Measurements from ENCODE around the gene GALNTL6.

- TF ChIP-seq CTCF (IDR thresholded peaks at IDR 0.05 in 2 of 3, conservative IDR thresholded peaks at IDR 0.05 in 1 of 3; ENCODE audit: insufficient read depth in 2 of 3, low read depth in 1 of 3, low read length in 3 of 3), result no peak
- no peak for TF ChIP-seq TBP (optimal IDR thresholded peaks at IDR 0.05; ENCODE audit: low read depth, low read length)
- TF ChIP-seq, protein P1, sequence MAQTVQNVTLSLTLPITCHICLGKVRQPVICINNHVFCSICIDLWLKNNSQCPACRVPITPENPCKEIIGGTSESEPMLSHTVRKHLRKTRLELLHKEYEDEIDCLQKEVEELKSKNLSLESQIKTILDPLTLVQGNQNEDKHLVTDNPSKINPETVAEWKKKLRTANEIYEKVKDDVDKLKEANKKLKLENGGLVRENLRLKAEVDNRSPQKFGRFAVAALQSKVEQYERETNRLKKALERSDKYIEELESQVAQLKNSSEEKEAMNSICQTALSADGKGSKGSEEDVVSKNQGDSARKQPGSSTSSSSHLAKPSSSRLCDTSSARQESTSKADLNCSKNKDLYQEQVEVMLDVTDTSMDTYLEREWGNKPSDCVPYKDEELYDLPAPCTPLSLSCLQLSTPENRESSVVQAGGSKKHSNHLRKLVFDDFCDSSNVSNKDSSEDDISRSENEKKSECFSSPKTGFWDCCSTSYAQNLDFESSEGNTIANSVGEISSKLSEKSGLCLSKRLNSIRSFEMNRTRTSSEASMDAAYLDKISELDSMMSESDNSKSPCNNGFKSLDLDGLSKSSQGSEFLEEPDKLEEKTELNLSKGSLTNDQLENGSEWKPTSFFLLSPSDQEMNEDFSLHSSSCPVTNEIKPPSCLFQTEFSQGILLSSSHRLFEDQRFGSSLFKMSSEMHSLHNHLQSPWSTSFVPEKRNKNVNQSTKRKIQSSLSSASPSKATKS (CRISPR knock-in tag; IDR thresholded peaks at IDR 0.05), result no peak
- TF ChIP-seq ZNF584 (CRISPR knock-in tag; IDR thresholded peaks at IDR 0.05; ENCODE audit: low read depth), result no peak
- TF ChIP-seq POLR2AphosphoS5 (IDR thresholded peaks at IDR 0.05; ENCODE audit: control insufficient read depth, insufficient read depth, low read depth, low read length), result no peak
- no peak for TF ChIP-seq TAF1 (IDR thresholded peaks at IDR 0.05; ENCODE audit: control insufficient read depth, extremely low read depth, insufficient read depth, low read length, severe bottlenecking)
- TF ChIP-seq ZNF274 (IDR thresholded peaks at IDR 0.05; ENCODE audit: borderline replicate concordance, low read depth, low read length), result no peak
- TF ChIP-seq ZNF77 (CRISPR knock-in tag; IDR thresholded peaks at IDR 0.05), result no peak
- TF ChIP-seq EZH2 (IDR thresholded peaks at IDR 0.05; ENCODE audit: borderline replicate concordance, low read depth, low read length), result no peak
- no peak for TF ChIP-seq MBD2 (IDR thresholded peaks at IDR 0.05; ENCODE audit: borderline replicate concordance, low read depth)
- no peak for TF ChIP-seq MYNN (IDR thresholded peaks at IDR 0.05)
- TF ChIP-seq MYNN (CRISPR knock-in tag; IDR thresholded peaks at IDR 0.05), result no peak
- TF ChIP-seq SRSF1 (IDR thresholded peaks at IDR 0.05; ENCODE audit: low read depth, low read length), result no peak
These were observed 196.4 kb downstream of the GALNTL6 start for GRCh38 chr4:172009446-172010230.

All from K562 (cell line).